ENCODE measurements around the gene PARD3. TPM values are rescaled to one million over a fixed set of nuclear protein-coding genes. Genes with fewer than 3 reads are reported as not detected.

Gene PARD3
- total and polyA plus RNA-seq, 3 donors from 2014 or later: 31.8 to 59.5 (median 49.5) TPM

DNA sequence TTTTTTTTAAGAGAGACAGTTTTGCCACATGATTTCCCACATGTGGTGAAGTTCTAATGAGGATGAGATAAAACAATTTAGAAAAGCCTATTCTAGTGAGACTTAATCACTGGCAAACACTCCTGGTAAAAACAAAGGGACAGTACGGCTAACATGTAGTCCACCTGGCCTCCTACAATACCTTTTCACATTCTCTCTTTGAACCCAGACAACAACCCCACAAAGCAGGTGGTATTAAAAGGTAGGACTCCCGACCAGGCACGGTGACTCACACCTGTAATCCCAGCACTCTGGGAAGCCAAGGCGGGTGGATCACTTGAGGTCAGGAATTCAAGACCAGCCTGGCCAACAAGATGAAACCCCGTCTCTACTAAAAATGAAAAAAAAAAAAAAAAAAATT is 12.4 kb downstream of the PARD3 start:
- Histone ChIP-seq H3K27ac (no peak overlapping the region), H3K4me3 (no peak overlapping the region), H3K4me1 (no peaks in the 10 kb centered on the region), H3K36me3 (ENCODE audit: low read depth, missing control alignments) (no peaks in the 10 kb centered on the region), H3K27me3 (no peaks in the 10 kb centered on the region), H3K9me3 (no peaks in the 10 kb centered on the region)
- intact Hi-C loops (cut with DNase I; ENCODE audit: low total_unique reads): no loop called here
- 83 to 85% methylated on average over 5 of the region's 5 CpGs for WGBS, 2 donors
- TF ChIP-seq, protein P1, sequence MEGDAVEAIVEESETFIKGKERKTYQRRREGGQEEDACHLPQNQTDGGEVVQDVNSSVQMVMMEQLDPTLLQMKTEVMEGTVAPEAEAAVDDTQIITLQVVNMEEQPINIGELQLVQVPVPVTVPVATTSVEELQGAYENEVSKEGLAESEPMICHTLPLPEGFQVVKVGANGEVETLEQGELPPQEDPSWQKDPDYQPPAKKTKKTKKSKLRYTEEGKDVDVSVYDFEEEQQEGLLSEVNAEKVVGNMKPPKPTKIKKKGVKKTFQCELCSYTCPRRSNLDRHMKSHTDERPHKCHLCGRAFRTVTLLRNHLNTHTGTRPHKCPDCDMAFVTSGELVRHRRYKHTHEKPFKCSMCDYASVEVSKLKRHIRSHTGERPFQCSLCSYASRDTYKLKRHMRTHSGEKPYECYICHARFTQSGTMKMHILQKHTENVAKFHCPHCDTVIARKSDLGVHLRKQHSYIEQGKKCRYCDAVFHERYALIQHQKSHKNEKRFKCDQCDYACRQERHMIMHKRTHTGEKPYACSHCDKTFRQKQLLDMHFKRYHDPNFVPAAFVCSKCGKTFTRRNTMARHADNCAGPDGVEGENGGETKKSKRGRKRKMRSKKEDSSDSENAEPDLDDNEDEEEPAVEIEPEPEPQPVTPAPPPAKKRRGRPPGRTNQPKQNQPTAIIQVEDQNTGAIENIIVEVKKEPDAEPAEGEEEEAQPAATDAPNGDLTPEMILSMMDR (IDR thresholded peaks at IDR 0.05): no peak
- TF ChIP-seq POLR2A (IDR thresholded peaks at IDR 0.05): no peak
- DNase-seq: no peak

DNA sequence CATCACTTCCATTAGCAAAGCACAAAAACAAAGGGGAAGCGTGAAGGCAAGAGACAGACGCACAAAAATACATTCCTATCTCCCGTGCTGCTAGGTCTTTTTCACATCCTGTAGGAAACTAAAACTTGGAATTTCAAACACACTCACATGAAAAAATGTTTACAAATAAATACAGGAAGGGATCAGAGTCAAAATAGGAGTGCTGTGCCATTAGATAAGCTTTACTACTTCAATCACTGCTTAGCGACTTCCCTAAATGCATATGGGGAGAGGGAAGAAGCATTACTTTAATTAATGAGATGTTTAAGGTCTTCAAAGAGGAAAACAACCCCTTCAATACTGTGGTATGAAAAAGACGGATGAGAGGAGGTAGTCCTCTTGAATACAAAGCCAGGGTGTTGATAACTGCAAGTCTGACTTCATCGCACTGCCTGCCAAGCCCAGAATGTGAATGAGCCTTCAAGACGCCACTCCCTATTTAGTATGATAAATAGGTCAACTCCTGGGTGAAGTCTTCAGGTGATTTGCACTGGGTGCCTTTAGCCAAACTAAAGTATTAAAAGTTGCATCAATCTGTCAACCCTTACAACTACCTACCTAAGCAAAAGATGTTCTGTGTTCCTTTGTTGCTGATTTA is 13.9 kb downstream of the PARD3 start:
- H3K27me3 ChIP-seq: no peaks in the 10 kb centered on the region
- no peaks in the 10 kb centered on the region for H3K9me3 ChIP-seq
- TF ChIP-seq, protein P1 (IDR thresholded peaks at IDR 0.05): no peak
- TF ChIP-seq POLR2A (IDR thresholded peaks at IDR 0.05): no peak
- 43 to 51% methylated on average over 7 of the region's 7 CpGs for WGBS, 2 donors
- H3K27ac ChIP-seq: no peak overlapping the region
- intact Hi-C loops (cut with DNase I; ENCODE audit: low total_unique reads): no loop called here
- H3K4me3 ChIP-seq: no peak overlapping the region
- peak; percentile 49 for DNase-seq
- H3K4me1 ChIP-seq: no peaks in the 10 kb centered on the region
- H3K36me3 ChIP-seq (ENCODE audit: low read depth, missing control alignments): no peaks in the 10 kb centered on the region

DNA sequence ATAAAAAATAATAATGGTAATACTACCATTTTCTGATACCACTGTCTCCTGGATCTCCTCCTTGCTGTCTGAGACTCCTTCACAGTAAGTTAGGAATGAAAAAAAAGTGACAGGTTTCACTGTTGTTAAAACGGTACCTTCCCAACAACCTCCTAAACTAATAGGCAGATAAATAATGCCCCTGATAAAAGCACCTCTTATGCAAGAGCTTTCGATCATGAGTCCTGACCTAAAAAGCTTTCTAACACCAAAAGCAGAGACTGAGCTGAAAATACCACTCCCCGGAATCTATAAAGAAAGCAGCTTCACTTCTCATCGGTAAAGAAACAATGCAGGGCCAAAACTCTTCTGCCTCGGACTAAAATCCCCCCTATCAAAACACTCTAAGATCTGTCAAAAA is 14.5 kb downstream of the PARD3 start:
- DNase-seq: no peak
- Histone ChIP-seq H3K4me3 (no peak overlapping the region), H3K36me3 (ENCODE audit: low read depth, missing control alignments) (no peaks in the 10 kb centered on the region), H3K4me1 (no peaks in the 10 kb centered on the region), H3K27ac (no peak overlapping the region), H3K27me3 (no peaks in the 10 kb centered on the region), H3K9me3 (no peaks in the 10 kb centered on the region)
- TF ChIP-seq, protein P1 (IDR thresholded peaks at IDR 0.05): no peak
- no peak for TF ChIP-seq POLR2A (IDR thresholded peaks at IDR 0.05)
- intact Hi-C loops (cut with DNase I; ENCODE audit: low total_unique reads): no loop called here
- 40 to 53% methylated on average over 5 of the region's 5 CpGs for WGBS, 2 donors

DNA sequence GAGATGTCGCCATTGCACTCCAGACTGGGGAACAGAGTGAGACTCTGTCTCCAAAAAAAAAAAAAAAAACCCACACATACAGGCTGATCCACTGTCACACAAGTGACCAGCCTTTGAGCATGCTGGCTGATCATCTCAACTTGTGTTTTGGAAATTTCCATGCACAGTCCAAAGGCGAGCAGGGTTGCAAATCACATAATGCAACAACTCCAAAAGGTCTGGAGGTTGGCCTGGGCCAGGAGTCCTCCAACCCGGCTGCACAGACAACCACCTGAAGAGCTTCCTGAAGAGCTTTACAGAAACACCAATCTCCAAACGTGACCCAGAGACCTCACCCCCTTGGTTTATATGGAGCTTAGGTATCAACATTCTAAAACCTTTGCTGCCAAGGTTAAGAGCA is 16.4 kb downstream of the PARD3 start:
- intact Hi-C loops (cut with DNase I; ENCODE audit: low total_unique reads): no loop called here

More for the DNA sequence above, 16.4 kb downstream of the PARD3 start:
- no peak overlapping the region for H3K4me3 ChIP-seq
- no peaks in the 10 kb centered on the region for H3K9me3 ChIP-seq
- no peak overlapping the region for H3K27ac ChIP-seq
- no peaks in the 10 kb centered on the region for H3K27me3 ChIP-seq
- TF ChIP-seq POLR2A (IDR thresholded peaks at IDR 0.05): no peak
- TF ChIP-seq, protein P1 (IDR thresholded peaks at IDR 0.05): no peak
- no peak for DNase-seq
- 95 to 100% methylated on average over 2 to 4 of the region's 4 CpGs for WGBS, 2 donors
- H3K36me3 ChIP-seq (ENCODE audit: low read depth, missing control alignments): no peaks in the 10 kb centered on the region
- no peaks in the 10 kb centered on the region for H3K4me1 ChIP-seq
